GM18867 (cell line): Measurements from ENCODE around the gene GIN1.
"Not testable (repeated sequence)": the region's sequence is repeated elsewhere in the genome, so short reads cannot be mapped to it uniquely, and the experiment has no call there.

Source experiments
- ATAC-seq: cut with Tn5 transposase; IDR thresholded peaks from one replicate; pipeline ENCODE4 v1.9.1; 2021; ENCODE audit warnings: mild to moderate bottlenecking, moderate library complexity; ENCODE audit not compliant: unreplicated experiment

The GIN1 gene, protein sequence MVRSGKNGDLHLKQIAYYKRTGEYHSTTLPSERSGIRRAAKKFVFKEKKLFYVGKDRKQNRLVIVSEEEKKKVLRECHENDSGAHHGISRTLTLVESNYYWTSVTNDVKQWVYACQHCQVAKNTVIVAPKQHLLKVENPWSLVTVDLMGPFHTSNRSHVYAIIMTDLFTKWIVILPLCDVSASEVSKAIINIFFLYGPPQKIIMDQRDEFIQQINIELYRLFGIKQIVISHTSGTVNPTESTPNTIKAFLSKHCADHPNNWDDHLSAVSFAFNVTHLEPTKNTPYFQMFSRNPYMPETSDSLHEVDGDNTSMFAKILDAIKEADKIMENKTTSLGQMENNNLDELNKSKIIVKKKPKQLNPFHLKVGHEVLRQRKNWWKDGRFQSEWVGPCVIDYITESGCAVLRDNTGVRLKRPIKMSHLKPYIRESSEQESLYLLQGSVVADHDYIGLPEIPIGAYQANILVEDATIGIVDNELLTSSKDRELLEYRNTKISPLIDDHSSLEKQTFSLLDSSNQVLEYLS

DNA sequence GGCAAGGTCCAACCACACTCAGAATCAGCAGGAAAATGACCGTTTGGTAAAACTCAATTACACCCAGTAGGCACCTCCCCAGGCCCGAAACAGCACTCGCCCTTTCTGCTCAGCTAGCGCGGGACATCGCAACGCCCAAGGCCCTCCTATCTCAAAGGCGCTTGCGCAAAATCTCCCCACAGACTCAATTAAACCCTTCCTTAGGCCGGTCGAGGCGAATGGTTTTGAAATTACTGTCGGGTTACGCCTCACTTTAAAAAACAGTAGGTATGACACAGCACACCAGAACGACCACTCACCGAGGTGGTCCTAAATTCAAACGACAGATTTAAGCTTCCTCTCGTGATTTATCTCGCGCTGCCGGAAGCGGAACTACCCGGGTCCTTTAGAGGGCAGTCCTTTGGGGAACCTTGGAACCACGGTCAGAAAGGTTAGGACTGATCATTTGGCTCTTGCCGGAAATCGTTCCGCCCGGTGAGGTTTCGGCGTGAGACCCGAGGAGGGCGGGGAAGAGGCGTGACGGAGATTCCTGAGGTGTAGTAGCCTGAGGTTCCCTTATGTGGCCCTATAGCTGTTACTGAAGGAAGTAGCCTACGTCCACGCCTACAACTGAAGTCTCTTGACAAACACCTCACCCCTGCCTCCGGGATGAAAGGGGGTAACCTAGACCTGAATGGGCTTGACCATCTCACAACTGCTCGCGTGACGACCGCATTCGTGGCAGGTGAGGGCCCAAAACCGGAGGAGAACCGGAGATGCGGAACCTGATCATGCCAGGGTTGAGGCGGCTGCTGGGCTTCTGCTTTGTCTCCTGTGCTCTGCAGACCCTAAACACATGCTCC lies at the start of gene GIN1, which contains the start of gene PPIP5K2:
GIN1 (minus strand) TSS at position 374 of the 842 bp plus-strand sequence. CDS start 11,431 bp downstream, outside the sequence.
PPIP5K2 (plus strand) TSS at position 537 of the 842 bp plus-strand sequence. CDS start 9,289 bp downstream, outside the sequence.
- peak; percentile 88 for ATAC-seq

DNA sequence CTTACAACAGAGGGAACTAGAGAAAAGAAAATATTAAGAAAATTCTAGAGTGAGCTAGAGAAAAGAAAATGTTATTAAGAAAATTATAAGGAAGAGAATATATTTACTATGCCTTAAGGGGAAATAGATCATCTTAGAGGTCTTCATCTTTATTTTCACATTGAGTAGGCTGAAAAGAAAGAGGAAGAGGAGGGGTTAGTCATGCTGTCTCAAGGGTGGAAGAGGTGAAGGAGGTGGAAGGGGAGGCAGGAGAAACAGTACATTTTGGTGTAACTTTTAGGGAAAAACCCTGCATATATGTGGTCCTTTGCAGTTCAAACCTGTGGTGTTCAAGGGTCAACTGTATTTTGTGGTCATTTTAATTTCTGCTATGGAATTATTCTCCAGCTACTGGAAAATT lies 46.8 kb upstream of the GIN1 start:
- ATAC-seq, result no peak

DNA sequence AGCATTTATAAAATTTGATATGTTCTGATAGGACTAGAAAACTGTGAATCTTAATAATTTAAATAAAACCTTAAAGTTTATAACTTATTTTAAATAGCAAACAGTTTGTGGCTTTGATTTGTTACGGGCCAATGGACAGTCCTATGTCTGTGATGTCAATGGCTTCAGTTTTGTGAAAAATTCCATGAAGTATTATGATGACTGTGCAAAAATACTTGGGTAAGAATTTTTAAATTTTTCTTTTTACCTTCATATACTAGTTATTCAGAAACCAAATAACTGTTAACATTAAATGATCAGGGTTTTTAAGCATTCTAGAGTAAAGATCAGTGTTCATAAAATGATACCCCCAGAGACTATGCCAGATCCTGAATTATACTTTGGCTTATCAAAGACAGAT lies 31.2 kb upstream of the GIN1 start:
- no peak for ATAC-seq

DNA sequence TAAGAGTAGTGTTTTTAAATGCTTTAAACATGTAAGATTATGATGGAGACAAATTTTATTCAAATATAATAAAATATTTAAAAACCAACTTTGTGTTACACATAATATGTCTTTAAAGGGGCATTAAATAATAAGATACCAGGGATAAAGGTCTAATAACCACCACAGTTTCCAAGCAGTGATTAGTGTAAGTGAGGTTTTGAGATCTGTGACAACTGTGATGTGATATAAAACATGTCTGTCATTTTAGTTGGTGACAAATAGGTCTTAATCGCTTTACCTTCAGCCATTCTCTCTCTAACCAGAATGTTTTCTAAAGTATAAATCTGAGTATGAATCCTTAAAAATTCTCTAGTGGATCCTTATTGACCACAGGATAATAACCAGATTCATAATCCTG lies 28.3 kb upstream of the GIN1 start:
- ATAC-seq, result no peak

DNA sequence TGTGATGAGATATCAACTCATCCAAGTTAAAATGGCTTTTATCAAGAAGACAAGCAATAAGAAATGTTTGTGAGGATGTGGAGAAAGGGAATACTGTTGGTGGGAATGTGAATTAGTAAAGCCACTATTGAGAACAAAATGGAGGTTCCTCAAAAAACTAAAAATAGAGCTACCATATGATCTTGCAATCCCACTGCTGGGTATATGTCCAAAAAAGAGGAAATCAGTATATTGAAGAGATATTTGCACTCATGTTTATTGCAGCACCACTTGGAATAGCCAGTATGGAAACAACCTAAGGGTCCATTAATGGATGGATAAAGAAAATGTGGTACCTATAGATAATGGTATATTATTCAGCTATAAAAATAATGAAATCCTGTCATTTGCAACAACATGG lies 25.3 kb upstream of the GIN1 start:
- no peak for ATAC-seq

DNA sequence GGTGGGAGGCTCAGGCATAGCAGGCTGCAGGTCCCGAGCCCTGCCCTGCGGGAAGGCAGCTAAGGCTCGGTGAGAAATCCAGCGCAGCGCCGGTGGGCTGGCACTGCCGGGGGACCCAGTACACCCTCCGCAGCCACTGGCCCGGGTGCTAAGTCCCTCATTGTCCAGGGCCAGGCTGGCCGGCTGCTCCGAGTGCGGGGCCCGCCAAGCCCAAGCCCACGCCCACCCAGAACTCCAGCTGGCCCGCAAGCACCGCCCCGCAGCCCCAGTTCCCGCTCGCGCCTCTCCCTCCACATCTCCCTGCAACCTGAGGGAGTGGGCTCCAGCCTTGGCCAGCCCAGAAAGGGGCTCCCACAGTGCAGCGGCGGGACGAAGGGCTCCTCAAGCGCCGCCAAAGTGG lies 22.2 kb upstream of the GIN1 start:
- ATAC-seq, result not testable (repeated sequence)

DNA sequence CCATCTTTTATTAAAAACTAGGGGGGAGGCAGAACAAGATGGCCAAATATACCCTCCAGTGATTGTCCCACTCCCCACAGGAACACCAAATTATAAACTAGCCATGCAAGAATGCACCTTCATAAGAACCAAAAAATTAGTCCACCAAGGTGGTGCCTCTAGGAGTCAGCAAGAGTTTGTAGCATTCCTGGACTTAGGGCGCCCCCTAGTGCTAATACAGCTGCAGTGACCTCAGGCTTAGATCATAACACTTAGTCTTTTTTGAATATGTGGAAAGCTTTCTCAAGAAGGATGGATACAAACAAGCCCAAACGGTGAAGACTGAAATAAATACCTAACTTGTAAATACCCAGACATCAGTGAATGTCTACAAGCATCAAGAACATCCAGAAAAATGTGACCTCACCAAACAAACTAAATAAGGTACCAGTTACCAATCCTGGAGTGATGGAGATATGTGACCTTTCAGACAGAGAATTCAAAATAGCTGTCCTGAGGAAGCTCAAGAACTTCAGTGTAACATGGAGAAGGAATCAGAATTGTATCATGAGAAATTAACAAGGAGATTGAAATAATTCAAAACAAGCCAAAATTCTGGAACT lies 19.4 kb upstream of the GIN1 start:
- ATAC-seq, result peak; percentile 96

DNA sequence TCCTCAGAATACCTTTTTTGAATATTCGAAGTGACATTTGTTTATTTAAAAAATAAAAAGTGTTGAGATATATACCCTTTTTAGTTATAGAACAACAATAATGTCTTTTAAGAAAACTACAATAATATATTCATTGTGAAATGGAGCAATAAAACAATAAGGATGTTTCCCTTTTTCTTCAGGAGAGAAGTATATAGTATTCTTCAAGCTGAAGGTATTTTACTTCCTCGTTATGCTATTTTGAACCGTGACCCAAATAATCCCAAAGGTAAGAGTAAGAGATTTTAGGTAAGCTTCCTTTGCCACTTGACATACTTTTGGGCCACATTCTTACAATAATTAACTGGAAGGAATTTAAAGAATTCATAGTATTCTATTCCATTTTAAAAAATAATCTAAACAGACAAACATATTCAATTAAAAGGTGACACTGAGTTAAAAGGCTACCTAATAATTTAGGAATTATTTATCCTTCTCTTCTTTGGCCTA lies 18.3 kb upstream of the GIN1 start:
- ATAC-seq, result no peak

DNA sequence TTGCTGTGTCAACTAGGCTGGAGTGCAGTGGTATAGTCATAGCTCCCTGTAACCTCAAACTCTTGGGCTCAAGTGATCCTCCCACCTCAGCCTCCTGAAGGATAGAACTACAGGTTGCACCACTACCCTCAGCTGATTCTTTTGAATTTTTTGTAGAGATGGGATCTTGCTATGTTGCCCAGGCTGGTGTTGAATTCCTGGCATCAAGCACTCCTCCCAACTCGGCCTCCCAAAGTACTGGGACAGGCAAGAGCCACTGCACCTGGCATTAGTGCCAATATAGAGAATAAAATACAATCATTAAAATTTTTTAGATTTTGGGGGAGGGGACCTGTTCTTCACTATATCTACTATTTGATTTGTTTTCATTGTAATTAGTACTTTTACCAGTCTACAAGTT lies 15.5 kb upstream of the GIN1 start:
- no peak for ATAC-seq

DNA sequence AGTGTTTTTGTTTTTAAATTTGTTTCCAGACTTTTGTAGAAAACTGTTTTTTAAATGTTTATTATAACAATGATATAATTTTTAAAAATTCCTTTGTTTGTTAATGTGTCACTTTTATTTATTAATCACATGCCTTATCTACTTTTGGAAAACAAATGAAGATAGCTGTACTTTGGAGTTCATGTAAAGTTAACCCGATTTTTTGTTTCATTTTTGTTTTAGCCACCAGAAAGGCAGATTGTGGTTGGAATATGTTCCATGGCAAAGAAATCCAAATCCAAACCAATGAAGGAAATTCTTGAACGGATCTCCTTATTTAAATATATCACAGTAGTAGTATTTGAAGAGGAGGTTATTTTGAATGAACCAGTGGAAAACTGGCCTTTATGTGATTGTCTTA lies 13.3 kb upstream of the GIN1 start:
- no peak for ATAC-seq

DNA sequence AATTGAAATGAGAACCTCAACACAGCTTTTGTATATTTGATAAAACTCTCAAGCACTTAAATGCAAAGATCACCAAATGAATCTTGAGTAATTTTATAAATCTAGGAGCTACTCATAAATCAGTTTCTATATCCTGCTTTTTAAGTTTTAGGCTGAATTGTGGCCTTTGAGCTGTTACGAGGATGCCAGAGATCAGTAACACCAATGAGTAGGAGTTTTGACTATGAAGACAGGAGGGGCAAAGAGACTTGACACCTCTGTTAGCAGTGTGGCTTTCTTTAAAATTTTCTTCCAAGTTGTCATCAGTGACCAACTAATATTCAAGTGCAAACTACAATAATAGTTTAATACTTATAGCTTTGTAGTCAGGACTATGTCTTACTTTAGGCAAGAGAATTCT lies 12.7 kb upstream of the GIN1 start:
- no peak for ATAC-seq

DNA sequence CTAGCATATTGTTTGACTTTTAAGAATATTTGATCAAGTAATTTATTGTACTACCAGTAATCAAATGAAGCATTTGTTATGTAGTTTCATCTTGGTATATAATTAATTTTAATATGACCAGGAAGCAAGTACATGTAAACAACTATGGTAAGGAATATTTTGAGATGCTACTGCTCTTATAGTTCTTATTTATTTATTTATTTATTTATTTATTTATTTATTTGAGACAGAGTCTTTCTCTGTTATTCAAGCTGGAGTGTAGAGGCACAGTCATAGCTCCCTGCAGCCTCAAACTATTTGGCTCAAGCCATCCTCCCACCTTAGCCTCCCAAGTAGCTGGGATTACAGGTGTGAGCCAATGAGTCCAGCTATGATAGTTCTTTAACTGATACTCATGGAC lies 8.3 kb upstream of the GIN1 start:
- no peak for ATAC-seq

DNA sequence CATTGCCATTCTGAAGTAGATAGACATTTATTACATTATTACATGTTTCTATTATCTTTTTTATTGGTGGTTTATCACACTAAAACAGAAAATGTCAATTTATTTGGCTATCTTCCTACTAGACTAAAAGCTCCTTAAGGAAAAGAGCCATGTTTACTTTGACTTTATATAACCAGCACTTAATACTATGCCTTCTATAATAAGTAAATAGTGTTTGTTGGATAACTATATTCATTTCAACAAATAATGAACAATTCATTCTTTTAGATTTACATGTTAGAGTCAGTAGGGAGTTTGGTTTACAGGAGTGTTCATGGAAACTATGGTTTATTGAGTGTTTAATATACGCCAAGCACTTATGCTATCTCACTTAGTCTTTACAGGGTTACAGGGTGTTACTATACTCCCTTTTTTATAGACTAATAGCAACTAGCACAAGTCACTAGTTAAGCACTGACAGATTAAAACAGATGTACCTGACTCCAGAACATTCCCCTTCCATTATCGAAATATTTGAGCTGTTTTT lies 7.4 kb upstream of the GIN1 start:
- ATAC-seq, result no peak

DNA sequence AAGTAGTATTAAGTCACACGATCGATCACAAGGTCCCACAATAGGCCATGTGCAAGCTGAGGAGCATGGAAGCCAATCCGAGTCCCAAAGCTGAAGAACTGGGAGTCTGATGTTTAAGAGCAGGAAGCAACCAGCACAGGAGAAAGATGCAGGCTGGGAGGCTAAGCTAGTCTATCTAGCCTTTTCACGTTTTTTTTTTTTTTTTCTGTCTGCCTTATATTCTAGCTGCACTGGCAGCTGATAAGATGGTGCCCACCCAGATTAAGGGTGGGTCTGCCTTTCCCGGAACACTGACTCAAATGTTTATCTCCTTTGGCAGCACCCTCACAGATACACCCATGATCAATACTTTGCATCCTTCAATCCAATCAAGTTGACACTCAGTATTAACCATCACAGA lies 6.6 kb upstream of the GIN1 start:
- ATAC-seq, result no peak

DNA sequence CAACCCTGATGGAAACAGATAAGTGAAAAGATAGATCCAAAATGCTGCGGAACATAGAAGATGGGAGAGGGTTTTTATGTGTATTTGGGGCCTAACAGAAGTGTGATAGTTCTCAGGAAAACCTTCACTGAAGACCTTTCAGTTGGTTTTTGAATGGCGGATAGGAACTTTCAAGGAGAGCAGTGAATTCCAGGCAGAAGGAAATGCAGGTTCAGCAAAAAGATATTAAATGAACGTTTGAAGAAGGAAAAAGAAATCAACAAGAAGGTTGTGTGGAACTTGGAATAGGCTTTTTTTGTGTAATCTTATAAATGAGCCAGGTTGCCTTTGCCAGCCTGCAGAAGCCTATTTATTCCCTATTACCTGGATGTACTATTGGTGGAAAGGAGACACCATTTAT lies 2.3 kb upstream of the GIN1 start:
- ATAC-seq, result no peak

DNA sequence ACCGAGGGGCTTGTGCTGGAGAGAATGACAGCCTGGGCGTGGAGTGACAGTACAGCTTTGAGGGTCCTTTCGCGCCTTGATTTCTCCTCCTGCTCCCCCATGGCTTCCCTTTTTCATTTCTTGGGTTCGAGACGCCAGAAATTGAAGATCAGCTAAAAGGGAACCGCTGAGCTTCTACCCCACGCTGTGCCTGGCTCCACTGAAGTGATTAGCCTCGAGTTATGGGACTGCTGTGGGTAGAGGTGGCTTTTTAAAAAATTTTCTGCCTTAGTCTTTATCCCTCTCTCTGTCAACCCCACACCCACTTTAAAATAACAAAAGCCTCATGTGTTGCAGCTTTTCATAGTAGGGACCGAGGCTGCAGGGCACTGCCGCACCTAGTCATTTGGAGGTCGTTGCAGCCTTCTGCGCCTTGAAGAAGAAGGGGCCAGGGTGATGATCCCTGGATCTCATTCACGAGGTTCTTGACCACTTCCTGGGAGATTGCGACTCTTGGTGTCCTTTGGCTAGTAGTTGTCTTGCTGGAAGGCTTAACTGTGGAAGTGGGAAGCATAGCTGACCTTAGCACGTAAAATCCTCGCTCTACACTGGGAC lies 766 bp upstream of the GIN1 start:
- peak; percentile 3 for ATAC-seq

DNA sequence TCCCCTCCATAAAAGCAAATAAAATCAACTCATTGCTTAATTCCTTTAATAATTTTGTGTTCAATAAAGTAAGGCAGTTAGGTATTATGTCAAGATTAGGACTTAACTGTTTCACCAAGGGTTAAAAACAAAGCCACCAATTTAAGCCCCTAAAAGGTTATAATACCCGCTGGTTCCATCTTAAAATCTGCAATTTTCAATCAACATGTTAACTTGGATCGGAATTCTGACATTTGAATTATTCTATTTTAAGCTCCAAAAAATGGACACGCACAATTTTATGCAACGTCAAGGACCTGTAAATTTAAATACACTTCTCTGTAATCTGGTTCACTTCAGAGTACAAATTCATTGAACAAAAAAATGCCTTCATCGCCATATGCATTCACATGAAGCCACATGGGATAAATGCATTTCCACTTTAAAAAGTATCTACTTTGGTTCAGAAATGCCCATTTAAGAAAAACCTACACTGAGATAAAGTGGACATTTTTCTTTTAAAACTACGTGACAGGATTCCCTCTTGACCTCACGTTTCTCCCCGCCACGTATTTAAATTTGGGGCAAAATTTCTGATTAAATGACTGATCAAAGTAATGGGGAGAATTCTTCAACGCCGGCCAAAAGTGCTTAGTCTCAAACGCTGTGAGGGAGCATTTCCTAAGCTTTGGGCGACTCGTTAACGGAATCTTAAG lies 721 bp downstream of the GIN1 start:
- peak; percentile 0 for ATAC-seq

DNA sequence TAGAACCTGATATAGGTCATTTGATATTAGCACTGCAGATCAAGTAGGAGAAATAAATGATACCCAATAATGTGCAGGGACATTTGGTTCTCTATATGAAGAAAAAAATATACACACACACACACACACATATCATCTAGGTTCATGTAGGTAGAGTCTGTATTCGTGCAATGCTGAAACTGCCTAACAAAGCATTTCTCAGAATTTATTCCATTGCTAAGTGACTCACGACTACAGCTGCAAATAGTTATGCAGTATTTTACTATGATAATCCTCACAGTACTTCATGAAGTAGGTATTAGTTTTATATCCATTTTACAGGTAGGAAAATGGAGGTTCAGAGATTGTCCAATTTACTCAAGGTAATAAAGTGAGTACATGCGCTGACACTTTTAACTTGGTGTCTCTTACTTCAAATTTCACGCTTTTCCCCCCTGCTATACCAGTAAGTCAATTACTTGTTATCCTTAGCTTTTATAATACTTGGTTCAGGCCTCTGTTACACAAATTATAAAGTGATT lies 2.4 kb downstream of the GIN1 start:
- no peak for ATAC-seq

DNA sequence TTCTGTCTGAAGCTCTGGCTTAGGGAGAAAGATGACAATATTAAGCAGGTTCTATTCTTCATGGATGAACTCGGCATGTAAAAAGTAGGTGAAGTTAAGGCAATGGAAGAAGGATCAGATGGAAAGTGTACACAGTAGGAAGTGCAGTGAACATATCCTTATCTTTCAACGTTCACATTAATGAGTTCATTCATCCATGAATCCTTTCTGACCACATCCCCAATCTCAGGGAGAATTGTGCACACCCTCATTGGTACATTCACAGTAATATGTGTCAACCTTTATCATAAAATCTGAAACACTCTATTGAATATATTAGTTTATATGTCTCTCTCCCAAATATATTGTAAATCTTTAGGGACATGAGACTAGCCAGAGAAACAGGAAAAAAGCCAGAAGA lies 5.5 kb downstream of the GIN1 start:
- ATAC-seq, result no peak

DNA sequence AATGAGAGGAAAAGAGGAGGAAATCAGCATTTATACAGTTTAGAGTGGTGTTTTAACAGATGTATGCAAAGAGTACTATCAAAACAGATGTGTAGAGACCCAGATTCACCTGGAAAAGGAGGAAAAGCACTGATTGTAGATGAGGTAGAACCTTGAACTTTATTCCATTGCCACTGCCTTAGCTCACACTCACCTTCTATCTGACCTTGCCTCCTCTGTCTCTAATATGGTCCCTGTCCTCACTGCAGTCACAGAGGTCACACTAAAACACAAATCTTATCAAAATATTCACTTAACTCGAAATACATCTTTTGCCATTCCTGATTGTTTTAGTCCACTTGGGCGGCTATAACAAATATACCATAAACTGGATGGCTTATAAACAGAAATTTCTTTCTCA lies 7.0 kb downstream of the GIN1 start:
- ATAC-seq, result no peak
